ENCODE results near the gene GRP.
"Not testable (repeated sequence)": the region's sequence is repeated elsewhere in the genome, so short reads cannot be mapped to it uniquely, and the experiment has no call there.

The GRP gene

DNA sequence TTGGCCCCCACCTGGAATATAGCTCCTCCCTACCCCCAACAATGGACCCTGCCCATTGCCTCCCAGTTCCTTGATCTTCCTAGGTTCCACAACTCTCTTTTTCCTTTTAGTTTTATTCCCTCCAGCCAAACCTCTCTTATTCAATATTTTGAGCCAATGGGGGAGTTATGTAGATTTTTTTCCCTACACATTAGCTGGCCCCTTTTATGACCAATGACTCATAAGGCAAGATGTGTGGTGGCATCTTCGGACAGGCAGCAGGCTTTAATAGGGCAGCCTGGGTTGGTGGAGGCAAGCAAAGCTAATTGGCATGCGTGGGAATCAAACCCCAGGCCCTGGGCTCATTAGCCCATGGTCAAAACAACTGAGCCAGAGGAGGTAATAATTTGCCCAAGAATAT lies 9.2 kb downstream of the GRP start:
- DNase-seq: no peak

DNA sequence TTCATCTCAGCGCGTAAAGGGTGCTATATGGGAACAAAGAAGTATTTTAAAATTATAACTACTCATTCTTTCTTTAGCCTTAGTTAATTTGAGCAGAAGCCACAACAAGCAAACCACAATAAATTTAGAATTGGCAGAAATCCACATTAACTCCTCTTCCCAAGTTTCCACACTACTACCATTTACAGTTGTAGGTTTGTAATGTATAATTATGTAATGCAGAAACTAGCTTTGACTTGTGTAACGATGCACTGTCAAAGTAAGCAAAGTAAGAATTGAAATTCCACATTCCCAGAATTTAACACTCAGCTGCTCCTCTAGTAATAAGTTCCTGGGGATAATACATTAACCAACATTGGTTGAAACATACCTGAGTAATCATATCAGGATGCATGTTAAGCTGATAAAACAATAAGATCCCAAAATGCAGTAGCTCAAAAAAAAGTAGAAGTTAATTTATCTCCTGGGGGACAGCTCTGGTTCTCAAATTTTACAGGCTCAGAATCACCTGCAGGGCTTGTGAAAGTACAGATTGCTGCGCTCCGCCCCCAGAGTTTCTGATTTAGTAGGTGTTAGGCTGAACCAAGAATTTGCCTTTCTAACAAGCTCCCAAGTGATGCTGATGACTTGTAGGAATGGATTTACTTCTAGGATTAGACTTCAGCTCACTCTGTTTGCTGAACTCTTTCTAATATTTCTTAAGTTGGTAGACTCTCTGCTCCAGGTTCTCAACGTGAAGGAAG lies 9.9 kb downstream of the GRP start:
- peak in 2 of 56 donors; percentile 7 to 11 for DNase-seq

- DNase-seq: peak in 1 of 56 donors; percentile 13
Measured at GRCh38 chr18:59231114-59231513, 11.2 kb downstream of the GRP start.

GRCh38 chr18:59231877-59232276 lies 11.9 kb downstream of the GRP start:
- no peak for DNase-seq

DNA sequence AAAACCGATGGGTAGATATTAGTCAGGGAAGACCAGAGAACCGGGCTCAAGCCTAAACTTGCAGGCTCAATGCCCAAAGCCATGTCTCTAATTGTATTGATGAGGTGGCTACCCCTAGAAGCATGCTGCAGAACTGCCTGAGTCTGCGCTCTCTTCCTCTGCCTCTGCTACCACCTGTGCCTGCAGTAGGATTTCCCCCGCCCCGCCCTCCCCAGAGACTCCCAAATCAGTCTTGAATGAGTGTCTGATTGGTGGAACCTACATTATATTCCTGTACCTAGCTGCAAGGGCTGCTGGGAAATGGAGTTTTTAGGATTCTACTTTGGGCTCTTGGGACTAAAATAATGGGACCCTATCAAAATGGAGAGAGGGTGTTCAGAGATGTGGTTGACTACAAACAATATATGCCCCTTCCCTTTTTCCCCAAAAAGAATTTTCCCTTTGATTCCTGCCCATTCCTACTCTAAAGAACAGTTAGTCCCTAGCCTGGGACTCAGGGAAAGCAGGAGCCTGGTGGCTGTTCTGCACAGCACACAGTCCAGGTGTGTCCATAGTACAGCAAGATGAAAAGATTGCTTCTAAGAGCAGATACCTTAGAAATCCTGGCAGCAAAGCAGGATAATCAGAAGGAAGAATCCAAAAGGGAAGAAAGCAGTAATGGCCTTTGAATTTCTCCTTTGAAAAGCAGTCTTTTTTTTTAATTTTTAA lies 12.5 kb downstream of the GRP start:
- DNase-seq: no peak

DNA sequence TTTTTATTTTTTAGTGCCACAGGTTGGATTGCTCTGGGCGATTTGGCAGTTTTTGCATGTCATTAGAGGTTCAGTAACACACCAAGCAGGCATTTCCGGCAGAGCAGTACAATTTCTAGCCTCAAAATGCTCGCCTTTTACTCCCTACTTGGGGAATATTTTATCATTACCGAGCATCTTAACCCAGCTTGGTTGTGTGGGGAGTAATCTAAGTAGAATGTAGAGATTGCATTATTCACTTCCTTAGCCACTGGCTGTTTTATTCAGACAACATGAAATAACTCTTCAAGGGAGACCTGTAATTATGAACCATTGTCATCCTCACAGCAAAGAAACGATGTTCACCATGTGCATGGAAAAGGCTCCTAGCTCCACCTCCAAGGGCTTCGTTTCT lies 13.1 kb downstream of the GRP start:
- DNase-seq: no peak

- DNase-seq: no peak
Measured at GRCh38 chr18:59238385-59238784, 18.4 kb downstream of the GRP start.

GRCh38 chr18:59239642-59240041 lies 19.7 kb downstream of the GRP start:
- no peak for DNase-seq

- DNase-seq: no peak
Measured at GRCh38 chr18:59242906-59243305, 22.9 kb downstream of the GRP start.

DNA sequence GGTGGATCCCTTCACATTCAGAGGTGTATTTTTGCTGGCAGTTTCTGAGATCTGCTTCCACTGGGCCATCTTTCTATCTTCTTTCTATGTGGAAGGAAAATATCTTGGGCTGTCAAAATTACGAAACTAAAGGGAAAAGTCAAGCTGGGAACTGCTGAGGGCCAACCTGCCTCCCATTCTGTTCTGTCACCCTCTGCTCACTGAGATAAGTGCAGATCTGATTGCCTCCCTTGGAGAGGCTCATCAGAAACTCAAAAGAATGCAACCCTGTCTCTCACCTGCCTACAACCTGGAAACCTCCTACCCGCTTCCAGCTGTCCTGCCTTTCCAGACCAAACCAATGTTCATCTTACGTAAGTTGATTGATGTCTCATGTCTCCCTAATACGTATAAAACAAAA lies 26.8 kb downstream of the GRP start:
- no peak for DNase-seq

- DNase-seq: peak in 24 of 56 donors; percentile 4 to 74 (median 28)
Measured at GRCh38 chr18:59249199-59249774, 29.3 kb downstream of the GRP start.

DNA sequence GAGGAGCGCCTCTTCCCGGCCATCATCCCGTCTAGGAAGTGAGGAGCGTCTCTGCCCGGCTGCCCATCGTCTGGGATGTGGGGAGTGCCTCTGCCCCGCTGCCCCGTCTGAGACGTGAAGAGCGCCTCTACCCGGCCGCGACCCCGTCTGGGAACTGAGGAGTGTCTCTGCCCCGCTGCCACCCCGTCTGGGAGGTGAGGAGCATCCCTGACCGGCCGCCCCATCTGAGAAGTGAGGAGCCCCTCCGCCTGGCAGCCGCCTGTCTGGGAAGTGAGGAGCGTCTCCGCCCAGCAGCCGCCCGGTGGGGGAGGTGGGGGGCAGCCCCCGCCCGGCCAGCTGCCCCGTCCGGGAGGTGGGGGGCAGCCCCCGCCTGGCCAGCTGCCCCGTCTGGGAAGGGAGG lies 35.5 kb downstream of the GRP start:
- not testable (repeated sequence) for DNase-seq

GRCh38 chr18:59261842-59262241 lies 41.9 kb downstream of the GRP start:
- DNase-seq: not testable (repeated sequence)

GRCh38 chr18:59262243-59262642 lies 42.3 kb downstream of the GRP start:
- not testable (repeated sequence) for DNase-seq

GRCh38 chr18:59263661-59264060 lies 43.7 kb downstream of the GRP start:
- DNase-seq: no peak

GRCh38 chr18:59264121-59264571 lies 44.2 kb downstream of the GRP start:
- DNase-seq: no peak

DNA sequence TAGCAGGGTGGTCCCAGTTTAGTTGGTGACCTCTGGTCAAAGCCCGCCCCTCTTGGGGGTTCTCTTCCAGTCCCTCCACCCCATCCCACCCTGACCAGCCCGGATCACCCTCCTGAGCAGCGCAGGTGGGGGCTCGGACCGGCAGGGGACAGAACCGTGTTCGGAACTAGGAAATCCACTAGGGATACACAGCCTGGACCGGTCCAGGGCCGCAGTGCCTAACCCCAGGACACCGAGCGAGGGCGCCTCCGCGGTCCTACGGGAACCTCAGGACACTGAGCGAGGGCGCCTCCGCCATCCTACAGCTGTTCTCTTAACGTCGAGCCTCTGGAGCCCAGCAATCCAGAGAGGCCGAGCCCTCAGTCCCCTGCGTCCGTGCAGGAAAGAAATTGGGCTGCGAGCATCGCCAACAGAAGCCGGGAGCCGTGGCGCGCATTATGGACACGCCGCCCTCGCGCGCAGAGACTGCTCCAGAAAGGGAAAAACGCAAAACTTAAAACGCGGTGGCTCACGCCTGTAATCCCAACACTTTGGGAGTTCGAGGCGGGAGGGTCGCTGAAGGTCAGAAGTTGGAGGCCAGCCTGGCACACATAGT lies 44.8 kb downstream of the GRP start:
- DNase-seq: no peak

DNA sequence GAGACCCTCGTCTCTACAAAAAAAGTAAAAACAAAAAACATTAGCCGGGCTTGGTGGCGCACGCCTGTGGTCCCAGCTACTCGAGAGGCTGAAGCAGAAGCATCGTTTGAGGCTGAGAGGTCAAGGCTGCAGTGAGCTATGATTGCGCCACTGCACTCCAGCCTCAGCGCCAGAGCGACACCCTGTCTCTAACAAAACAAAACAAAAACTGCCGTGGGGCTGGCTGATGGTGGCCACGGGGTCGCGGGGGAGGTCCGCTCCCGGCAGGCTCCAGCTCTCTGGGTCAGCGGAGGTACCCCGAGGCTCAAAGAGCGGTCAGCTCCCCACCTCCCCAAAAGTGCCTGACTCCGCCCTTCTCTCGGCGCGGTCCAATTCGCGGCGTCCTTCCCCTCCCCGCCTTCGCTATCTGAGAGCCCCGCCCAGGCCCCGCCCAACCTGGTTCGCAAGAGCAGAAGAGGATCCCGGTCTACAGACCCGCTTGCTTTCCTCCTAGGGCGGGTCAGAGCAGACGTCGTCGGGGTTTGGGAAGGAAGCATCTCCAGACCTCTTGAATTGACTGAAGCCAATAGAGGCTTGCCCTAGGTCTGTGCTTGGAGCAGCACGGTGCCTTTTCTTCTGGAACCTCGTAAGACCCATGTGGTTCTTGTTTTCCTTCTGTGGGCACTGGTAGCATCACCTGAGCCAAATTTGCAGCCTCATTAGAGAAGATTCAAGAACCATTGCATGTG lies 45.5 kb downstream of the GRP start:
- no peak for DNase-seq

- DNase-seq: no peak
Measured at GRCh38 chr18:59265974-59266369, 46.0 kb downstream of the GRP start.

DNA sequence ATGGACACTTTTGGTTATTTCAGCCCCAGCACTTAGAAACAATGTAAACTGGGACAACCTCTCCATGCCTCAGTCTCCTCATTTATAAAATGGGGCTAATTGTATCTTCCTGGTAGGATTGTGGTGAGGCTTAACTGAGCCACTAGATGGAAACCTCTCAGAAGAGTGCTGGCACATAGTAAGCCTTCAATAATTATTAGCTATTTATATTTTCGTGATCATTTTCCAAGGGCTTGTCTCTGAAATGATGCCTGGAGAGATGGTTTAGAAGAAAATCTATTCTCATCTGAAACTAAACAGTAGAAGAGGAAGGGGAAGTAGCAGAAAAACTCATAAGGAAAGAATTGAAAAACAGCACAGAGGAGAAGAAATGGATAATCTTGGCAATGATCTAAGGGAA lies 46.5 kb downstream of the GRP start:
- no peak for DNase-seq

GRCh38 chr18:59266886-59267502 lies 47.0 kb downstream of the GRP start:
- no peak for DNase-seq

All from amygdala (tissue), 56 donors.